ENCODE data around the gene LUC7L3.

LUC7L3 gene

GRCh38 chr17:50685334-50685665 lies 34.1 kb upstream of the LUC7L3 start:
- no peak overlapping the region for H3K27ac ChIP-seq
- H3K4me3 ChIP-seq: no peak overlapping the region

DNA sequence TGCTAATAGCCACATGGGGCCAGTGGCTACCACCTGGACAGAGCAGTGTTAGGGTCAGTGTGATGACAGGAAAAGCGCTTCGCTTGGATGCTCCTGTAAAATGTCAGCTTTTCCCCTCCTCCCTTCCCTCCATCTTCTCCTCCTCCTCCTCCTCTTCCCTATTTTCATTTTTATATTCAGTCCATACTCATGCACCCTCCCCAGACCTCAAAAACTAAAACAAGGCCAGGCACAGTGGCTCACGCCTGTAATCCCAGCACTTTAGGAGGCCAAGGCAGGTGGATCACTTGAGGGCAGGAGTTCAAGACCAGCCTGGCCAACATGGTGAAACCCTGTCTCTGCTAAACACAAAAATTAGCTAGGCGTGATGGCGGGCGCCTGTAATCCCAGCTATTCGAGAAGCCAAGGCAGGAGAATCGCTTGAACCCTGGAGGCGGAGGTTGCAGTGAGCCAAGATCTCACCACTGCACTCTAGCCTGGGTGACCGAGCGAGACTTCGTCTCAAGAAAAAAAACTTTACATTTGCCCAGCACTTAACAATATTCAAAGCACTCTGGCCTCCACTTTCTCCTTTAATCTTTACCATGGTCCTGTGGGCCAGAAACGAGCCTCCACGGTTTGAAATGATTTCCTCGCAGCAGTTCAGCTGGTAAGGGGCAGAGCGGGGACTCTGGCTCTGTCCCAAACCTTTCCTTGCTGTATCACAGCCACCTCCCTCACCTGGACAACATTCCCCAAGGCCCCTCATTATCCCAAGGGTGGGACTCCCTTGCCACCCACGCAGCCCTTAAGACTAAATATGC lies 33.5 kb upstream of the LUC7L3 start:
- H3K27ac ChIP-seq: peak overlapping the region in 6 of 21 experiments; percentile 6 to 73 (median 64)
- no peak overlapping the region for H3K4me3 ChIP-seq

DNA sequence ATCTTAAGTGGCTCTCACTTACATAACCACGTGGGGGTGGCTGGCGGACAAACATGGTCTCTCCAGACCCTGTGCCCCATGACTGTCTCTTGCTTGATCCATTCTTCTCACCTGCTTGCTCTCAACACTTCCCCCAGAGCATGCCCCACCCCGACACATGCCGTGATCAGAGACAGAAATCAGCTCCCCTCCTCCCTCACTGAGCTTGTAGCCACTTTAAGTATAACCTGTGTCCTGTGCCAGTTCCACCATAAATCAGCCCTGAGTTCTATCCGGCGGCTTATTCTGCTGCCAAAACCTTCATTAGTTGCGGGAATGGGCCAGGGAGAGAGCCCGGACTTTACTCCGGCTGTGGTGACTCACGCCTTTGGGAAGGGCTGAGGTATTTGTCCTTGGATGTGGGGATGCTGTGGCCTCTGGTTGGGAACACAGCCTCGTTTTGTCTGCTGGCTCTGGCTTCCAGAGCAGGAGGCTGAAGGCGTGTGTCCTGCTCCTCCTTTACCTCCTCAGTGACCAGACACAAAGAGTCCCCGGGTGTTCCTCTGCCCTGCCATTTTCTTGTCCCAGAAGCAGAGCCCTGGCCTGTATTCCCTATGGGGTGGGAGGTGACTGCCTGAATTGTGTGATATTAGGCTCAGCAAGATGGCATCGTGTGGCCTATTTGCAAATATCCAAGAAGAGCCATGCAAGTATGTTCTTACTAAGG lies 32.8 kb upstream of the LUC7L3 start:
- H3K4me3 ChIP-seq: no peak overlapping the region
- H3K27ac ChIP-seq: peak overlapping the region in 9 of 21 experiments; percentile 5 to 73 (median 65)

DNA sequence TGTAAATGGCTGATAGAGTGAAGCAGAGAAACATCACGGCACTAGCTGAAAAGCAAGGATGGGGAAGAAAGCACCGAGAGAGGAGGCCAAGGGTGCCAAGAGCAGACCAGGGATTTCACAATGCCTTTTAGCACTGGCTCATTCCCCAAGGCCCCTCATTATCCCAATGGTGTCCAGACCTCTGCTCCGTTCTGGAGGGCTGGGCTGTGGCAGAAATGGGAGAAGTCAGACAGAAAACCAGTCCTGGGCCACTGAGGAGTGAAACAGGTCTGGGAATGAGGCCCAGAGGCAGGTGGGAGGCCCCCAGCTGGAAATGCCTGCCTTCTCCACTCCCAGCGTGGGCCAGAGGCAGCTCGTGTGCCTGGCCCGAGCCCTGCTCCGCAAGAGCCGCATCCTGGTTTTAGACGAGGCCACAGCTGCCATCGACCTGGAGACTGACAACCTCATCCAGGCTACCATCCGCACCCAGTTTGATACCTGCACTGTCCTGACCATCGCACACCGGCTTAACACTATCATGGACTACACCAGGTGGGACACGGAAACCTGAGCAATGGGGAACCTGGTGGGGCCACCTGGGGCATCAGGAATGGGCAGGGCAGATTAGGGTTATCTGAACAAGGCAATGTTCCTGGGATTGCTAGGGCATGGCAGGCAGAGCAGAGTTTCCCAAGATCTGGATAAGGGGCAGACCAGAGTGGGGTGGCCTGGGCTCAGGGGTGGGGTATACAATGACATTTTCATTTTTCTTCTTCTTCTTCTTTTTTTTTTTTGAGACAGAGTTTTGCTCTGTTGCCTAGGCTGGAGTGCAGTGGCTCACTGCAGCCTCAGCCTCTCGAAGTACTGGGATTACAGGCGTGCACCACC lies 32.0 kb upstream of the LUC7L3 start:
- Histone ChIP-seq H3K4me3 (no peak overlapping the region), H3K27ac (peak overlapping the region in 8 of 21 experiments; percentile 5 to 73 (median 62))

- Histone ChIP-seq H3K4me3 (no peak overlapping the region), H3K27ac (no peak overlapping the region)
Observed at GRCh38 chr17:50688245-50688644, 31.2 kb upstream of the LUC7L3 start.

GRCh38 chr17:50689251-50689650 lies 30.2 kb upstream of the LUC7L3 start:
- H3K4me3 ChIP-seq: no peak overlapping the region
- no peak overlapping the region for H3K27ac ChIP-seq

GRCh38 chr17:50689956-50690886 lies 29.2 kb upstream of the LUC7L3 start:
- no peak overlapping the region for H3K27ac ChIP-seq
- H3K4me3 ChIP-seq: no peak overlapping the region

DNA sequence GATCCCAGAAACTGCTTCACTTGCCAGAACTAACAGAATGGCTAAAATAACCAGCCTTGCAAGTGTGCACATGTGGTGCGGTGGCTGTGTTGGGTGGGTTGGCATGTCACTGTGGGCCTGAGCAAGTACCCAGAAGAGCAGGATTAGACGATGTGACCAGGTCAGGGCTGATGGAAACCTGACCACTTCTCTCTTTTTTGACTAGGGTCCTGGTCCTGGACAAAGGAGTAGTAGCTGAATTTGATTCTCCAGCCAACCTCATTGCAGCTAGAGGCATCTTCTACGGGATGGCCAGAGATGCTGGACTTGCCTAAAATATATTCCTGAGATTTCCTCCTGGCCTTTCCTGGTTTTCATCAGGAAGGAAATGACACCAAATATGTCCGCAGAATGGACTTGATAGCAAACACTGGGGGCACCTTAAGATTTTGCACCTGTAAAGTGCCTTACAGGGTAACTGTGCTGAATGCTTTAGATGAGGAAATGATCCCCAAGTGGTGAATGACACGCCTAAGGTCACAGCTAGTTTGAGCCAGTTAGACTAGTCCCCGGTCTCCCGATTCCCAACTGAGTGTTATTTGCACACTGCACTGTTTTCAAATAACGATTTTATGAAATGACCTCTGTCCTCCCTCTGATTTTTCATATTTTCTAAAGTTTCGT lies 28.4 kb upstream of the LUC7L3 start:
- Histone ChIP-seq H3K27ac (no peak overlapping the region), H3K4me3 (no peak overlapping the region)

GRCh38 chr17:50691550-50692447 lies 27.6 kb upstream of the LUC7L3 start:
- no peak overlapping the region for H3K4me3 ChIP-seq
- no peak overlapping the region for H3K27ac ChIP-seq

DNA sequence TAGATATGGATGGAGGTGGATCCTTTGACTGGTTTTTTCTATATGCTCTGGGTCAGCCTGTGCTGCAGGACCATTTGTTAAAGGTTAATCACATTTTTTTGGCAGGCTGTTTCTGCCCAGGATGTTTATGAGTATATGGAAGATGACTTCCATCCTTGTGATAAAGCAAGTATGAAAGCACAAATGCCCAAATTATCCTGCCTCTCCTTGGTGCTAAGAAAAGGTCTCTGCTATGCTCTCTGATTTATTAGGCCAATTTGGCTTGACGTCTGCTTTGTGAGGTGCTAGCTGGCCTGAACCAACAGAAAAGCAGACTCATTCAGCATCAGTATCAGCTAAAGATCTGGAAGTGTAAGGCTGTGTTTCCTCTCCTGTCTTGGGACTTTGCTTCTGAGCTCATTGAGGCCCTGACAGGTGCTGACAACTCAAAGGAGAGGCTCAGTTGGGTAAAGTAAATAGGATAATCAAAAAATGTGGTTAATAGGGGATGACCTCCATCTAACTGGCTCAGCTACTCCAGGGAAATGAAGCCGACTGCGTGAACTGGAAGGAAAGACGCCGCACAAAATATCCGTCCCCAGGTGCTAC lies 26.9 kb upstream of the LUC7L3 start:
- no peak overlapping the region for H3K27ac ChIP-seq

DNA sequence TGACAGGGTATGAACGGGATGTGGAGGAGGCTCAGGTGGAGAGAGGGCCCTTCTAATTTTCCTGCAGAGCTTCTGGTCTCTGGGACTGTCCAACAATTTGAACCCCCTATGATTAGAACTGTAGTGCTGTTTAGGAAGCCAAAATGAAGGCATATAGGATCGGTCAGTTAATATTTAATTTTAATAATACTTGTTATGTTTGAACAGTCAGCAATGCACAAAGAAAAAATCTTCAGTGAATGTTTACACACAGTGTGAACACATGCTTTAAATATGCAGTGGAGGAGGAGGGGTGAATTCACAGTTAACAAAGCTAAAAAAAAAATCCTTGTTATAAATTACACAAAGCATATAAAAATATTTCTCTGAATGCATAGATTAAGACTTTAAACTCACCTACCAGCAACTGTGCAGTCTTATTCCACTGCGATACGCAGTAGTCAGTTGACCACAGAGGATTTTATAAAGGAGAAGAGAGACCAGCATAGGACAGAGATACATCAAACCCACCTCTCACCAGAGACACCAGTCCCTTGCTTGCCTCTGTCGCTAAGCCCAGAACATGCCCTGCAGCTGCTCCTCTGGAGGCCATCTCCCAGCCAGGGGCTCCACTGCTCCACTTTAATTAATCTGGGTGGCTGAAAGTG lies 26.2 kb upstream of the LUC7L3 start:
- H3K27ac ChIP-seq: no peak overlapping the region
- H3K4me3 ChIP-seq: no peak overlapping the region

More for the DNA sequence above, 26.9 kb upstream of the LUC7L3 start:
- H3K4me3 ChIP-seq: no peak overlapping the region

DNA sequence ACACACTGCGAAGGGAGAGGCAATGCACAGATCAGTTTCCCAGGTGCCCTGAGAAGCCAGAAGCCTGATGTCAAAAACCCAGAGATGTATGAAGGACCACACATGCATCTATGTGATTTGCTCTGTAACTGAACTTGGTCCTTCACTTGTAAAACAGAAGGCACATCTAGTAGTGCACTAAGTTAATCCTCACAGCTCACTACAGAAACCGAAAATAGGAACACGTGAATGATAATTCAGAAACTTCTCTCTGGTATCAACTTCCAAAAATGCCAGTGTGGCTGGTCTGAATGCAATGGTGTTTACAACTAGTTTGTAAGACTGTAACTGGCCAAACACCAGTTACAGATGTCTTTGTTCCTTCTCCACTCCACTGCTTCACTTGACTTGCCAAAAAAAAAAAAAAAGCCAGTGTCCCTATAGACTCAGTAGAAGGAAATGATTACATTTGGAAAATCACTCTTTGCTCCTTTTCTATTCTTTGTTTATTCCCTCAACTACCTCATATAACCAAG lies 23.0 kb upstream of the LUC7L3 start:
- Histone ChIP-seq H3K4me3 (no peak overlapping the region), H3K27ac (no peak overlapping the region)

- Histone ChIP-seq H3K4me3 (no peak overlapping the region), H3K27ac (peak overlapping the region in 1 of 21 experiments; percentile 1)
Observed at GRCh38 chr17:50697062-50697461, 22.3 kb upstream of the LUC7L3 start.

GRCh38 chr17:50697663-50698272 lies 21.6 kb upstream of the LUC7L3 start:
- H3K27ac ChIP-seq: peak overlapping the region in 1 of 21 experiments; percentile 1
- no peak overlapping the region for H3K4me3 ChIP-seq

GRCh38 chr17:50699410-50699809 lies 20.0 kb upstream of the LUC7L3 start:
- no peak overlapping the region for H3K27ac ChIP-seq
- no peak overlapping the region for H3K4me3 ChIP-seq

GRCh38 chr17:50703162-50703561 lies 16.2 kb upstream of the LUC7L3 start:
- H3K4me3 ChIP-seq: no peak overlapping the region
- H3K27ac ChIP-seq: peak overlapping the region in 2 of 21 experiments; percentile 13 to 19
